ENCODE results near the gene COL2A1. TPM values are rescaled to one million over a fixed set of nuclear protein-coding genes. Genes with fewer than 3 reads are reported as not detected.

Gene COL2A1
- polyA plus RNA-seq (ENCODE audit: low read depth in 6 of 6), result not detected

- H3K27ac Mint-ChIP-seq, result peak within 1 kb of the TSS in 1 of 6 donors; percentile 15
- DNase-seq, result no peak
- H3K4me3 Mint-ChIP-seq, result peak within 1 kb of the TSS; percentile 76 to 91 (median 84)
- ATAC-seq (ENCODE audit: low read depth in 2 of 2), result peak; percentile 39 to 48
- no peaks in the 10 kb centered on the region for H3K36me3 Mint-ChIP-seq
- H3K27me3 Mint-ChIP-seq, result peaks cover 90 to 91% (median 91%) of the 10 kb centered on the region in 3 donors
- peaks cover 32 to 39% (median 34%) of the 10 kb centered on the region in 3 donors for H3K4me1 Mint-ChIP-seq
- no peaks in the 10 kb centered on the region for H3K9me3 Mint-ChIP-seq
Observed at GRCh38 chr12:48004053-48004941, at the start of gene COL2A1. TSS of gene COL2A1 (minus strand) at chr12:48004476. CDS start at chr12:48004321, 155 bp downstream.

DNA sequence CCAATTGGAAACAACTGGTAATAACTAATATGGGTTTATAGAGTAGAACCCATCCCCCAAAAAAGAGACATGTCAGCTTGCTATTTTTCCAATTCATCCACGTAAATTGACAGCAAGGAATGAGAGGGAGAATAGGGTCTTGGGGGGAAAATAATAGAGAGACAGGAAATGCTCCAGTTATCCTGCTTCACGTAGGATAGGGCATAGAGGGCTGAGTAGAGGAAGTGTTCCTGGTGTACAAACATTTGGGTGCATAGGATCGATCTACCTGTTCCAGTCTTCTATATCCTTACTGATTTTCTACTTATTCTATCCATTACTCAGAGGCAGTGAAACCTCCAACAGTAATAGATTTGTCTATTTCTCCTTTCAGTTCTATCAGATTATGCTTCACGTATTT is 49.6 kb upstream of the COL2A1 start:
- ATAC-seq (ENCODE audit: low read depth in 2 of 2), result no peak
- H3K27ac Mint-ChIP-seq, result no peak overlapping the region
- H3K27me3 Mint-ChIP-seq, result no peaks in the 10 kb centered on the region
- no peak for DNase-seq
- H3K36me3 Mint-ChIP-seq, result peaks cover 10 to 21% of the 10 kb centered on the region in 2 donors
- no peak overlapping the region for H3K4me3 Mint-ChIP-seq
- H3K4me1 Mint-ChIP-seq, result peaks cover 1 to 6% (median 5%) of the 10 kb centered on the region in 3 donors
- H3K9me3 Mint-ChIP-seq, result peaks cover 3 to 7% (median 7%) of the 10 kb centered on the region in 7 donors

DNA sequence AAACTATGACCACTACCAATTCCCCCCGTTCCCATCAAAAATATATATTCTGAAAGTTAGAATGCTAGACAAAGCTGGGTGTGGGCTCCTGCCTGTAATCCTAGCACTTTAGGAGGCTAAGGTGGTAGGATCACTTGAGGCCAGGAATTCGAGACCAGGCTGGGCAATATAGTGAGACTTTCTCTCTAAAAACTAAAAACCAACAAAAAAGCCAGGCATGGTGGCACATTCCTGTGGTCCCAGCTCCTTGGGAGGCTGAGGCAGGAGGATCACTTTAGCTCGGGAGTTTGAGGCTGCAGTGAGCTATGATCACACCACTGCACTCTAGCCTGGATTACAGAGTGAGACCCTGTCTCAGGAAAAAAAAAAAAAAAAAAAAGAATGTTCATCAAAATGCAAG is 48.8 kb upstream of the COL2A1 start:
- ATAC-seq (ENCODE audit: low read depth in 2 of 2), result no peak
- H3K27ac Mint-ChIP-seq, result peak overlapping the region in 1 of 6 donors; percentile 18

GRCh38 chr12:48051681-48052080 is 47.4 kb upstream of the COL2A1 start:
- ATAC-seq (ENCODE audit: low read depth in 2 of 2) (no peak), DNase-seq (no peak)
- no peak overlapping the region for H3K4me3 Mint-ChIP-seq
- H3K9me3 Mint-ChIP-seq, result no peaks in the 10 kb centered on the region
- peaks cover 0 to 5% (median 0%) of the 10 kb centered on the region in 3 donors for H3K4me1 Mint-ChIP-seq
- no peak overlapping the region for H3K27ac Mint-ChIP-seq
- no peaks in the 10 kb centered on the region for H3K27me3 Mint-ChIP-seq
- H3K36me3 Mint-ChIP-seq, result peaks cover 18 to 21% of the 10 kb centered on the region in 2 donors

More for the DNA sequence above, 48.8 kb upstream of the COL2A1 start:
- Mint-ChIP-seq H3K27me3 (no peaks in the 10 kb centered on the region), H3K36me3 (peaks cover 8 to 21% of the 10 kb centered on the region in 2 donors), H3K4me3 (no peak overlapping the region), H3K9me3 (no peaks in the 10 kb centered on the region), H3K4me1 (peaks cover 0 to 5% (median 3%) of the 10 kb centered on the region in 3 donors)
- no peak for DNase-seq

DNA sequence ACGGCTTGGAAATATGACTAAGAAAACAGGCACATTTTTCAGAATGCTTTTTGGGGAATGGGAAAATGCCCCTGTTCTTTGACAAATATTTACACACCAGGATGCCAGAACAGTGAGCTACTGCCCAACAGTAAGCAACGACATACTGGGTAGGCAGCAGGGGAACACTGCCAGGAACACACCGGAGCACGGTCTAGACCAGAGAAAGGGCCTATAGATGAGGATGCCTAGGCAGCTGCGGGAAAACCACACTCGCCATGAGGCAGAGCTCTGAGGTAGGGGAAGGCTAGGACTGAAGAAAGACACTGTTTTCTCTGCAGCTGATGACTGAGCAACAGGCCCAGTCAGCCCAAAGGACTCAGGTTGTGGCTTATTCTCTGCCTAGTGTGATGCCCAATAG is 45.9 kb upstream of the COL2A1 start:
- H3K27me3 Mint-ChIP-seq, result no peaks in the 10 kb centered on the region
- DNase-seq (no peak), ATAC-seq (ENCODE audit: low read depth in 2 of 2) (no peak)
- H3K4me1 Mint-ChIP-seq, result peaks cover 0 to 2% (median 0%) of the 10 kb centered on the region in 3 donors
- H3K4me3 Mint-ChIP-seq, result no peak overlapping the region
- H3K27ac Mint-ChIP-seq, result no peak overlapping the region
- H3K9me3 Mint-ChIP-seq, result no peaks in the 10 kb centered on the region
- peaks cover 27 to 31% of the 10 kb centered on the region in 2 donors for H3K36me3 Mint-ChIP-seq

- Mint-ChIP-seq H3K4me1 (no peaks in the 10 kb centered on the region), H3K36me3 (peaks cover 31 to 32% of the 10 kb centered on the region in 2 donors)
- no peak for DNase-seq
Observed at GRCh38 chr12:48045965-48046518, 41.8 kb upstream of the COL2A1 start.

GRCh38 chr12:48045061-48045846 is 41.0 kb upstream of the COL2A1 start:
- no peaks in the 10 kb centered on the region for H3K4me1 Mint-ChIP-seq
- no peak for ATAC-seq (ENCODE audit: low read depth in 2 of 2)
- H3K4me3 Mint-ChIP-seq, result no peak overlapping the region
- peaks cover 31 to 32% of the 10 kb centered on the region in 2 donors for H3K36me3 Mint-ChIP-seq
- H3K27me3 Mint-ChIP-seq, result no peaks in the 10 kb centered on the region
- no peaks in the 10 kb centered on the region for H3K9me3 Mint-ChIP-seq
- no peak for DNase-seq
- peak overlapping the region in 1 of 6 donors; percentile 21 for H3K27ac Mint-ChIP-seq

More at GRCh38 chr12:48045965-48046518, 41.8 kb upstream of the COL2A1 start:
- Mint-ChIP-seq H3K9me3 (no peaks in the 10 kb centered on the region), H3K4me3 (no peak overlapping the region), H3K27ac (peak overlapping the region in 3 of 6 donors; percentile 21 to 39 (median 24)), H3K27me3 (no peaks in the 10 kb centered on the region)
- no peak for ATAC-seq (ENCODE audit: low read depth in 2 of 2)

DNA sequence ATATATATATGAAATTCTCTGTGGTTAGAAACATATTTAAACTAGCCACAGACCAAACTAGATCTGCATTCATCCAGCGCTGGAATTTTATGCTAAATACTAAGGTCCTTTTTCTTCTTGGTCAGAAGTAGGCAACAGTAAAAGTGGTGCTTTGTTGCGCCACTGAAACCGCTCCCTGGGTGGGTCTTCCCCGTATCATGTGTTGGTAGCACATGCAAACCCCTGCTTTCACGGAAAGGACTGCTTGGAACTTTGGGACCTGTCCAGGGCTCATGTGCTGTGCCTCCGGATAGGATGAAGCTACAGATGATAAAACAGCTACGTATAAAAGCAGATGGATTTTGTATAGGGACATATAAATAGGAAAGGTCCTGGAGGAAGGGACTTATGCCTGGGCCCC is 40.1 kb upstream of the COL2A1 start:
- no peak overlapping the region for H3K27ac Mint-ChIP-seq
- no peaks in the 10 kb centered on the region for H3K27me3 Mint-ChIP-seq
- H3K36me3 Mint-ChIP-seq, result peaks cover 31 to 32% of the 10 kb centered on the region in 2 donors
- DNase-seq (no peak), ATAC-seq (ENCODE audit: low read depth in 2 of 2) (no peak)
- peaks cover 0 to 8% (median 5%) of the 10 kb centered on the region in 3 donors for H3K4me1 Mint-ChIP-seq
- no peak overlapping the region for H3K4me3 Mint-ChIP-seq
- no peaks in the 10 kb centered on the region for H3K9me3 Mint-ChIP-seq

- Mint-ChIP-seq H3K27ac (peak overlapping the region in 1 of 6 donors; percentile 59), H3K4me1 (peaks cover 0 to 10% (median 5%) of the 10 kb centered on the region in 3 donors), H3K36me3 (peaks cover 25 to 26% of the 10 kb centered on the region in 2 donors)
Observed at GRCh38 chr12:48043771-48044170, 39.5 kb upstream of the COL2A1 start.

DNA sequence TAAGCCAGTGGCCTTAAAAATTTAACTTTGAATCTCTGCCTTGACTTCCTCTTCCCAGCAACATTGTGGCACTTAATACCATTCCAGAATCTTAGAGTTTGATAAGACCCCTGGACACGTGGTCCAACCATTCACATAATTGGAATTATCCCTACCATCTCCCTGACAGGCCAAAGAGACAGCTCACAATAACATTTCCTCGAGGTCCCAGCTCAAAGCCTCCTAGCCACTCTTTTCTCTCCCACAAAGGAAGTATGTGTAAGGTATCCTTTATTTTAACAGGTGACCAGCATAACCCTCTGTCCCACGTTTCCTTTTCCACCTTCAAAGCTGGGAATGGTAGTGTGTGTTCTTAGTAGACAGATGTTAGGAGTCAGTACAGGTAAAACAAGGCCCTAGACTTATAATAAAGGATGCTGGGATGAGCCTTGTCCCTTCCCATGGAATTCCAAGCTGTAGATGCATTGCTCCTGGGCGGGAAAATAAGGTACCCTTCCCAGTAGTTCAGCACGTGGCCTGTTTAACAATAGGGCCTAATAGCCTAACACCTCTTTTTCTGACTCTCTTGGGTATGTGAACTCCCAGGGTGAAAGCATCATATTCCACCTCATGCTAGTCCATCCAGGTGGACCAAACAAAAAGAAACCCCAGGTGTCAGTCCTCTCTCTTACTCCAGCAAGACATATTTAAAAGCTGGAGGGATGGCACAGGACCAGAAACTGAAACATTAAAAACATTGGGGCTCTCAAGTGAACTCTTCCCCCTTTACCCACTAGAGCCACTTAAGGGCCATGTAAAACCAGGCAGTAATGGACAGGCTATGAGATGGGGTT is 37.5 kb upstream of the COL2A1 start:
- H3K27ac Mint-ChIP-seq, result no peak overlapping the region

More at GRCh38 chr12:48043771-48044170, 39.5 kb upstream of the COL2A1 start:
- H3K4me3 Mint-ChIP-seq, result no peak overlapping the region
- H3K27me3 Mint-ChIP-seq, result no peaks in the 10 kb centered on the region
- ATAC-seq (ENCODE audit: low read depth in 2 of 2), result no peak
- H3K9me3 Mint-ChIP-seq, result no peaks in the 10 kb centered on the region
- DNase-seq, result no peak

DNA sequence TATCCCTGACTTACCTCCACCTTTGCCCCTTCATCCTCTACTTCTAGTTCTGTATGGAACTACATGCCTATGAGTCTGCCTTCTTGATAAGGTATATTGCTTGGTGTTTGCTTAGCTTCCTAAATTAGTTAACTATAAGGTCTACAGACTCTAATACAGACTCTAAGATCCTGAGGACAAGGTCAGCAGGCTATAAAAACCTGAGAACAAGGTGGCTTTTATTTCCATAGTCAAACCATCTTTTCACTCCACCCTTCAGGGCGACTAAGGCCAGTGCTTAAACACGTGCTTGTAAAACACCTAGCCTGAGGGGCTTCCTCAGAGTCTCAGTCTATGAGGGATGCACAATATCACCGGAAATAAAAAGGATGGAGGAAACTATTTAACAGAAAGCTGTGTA is 36.1 kb upstream of the COL2A1 start:
- peaks cover 0 to 11% of the 10 kb centered on the region in 2 donors for H3K36me3 Mint-ChIP-seq
- ATAC-seq (ENCODE audit: low read depth in 2 of 2) (no peak), DNase-seq (no peak)
- peaks cover 15 to 24% (median 18%) of the 10 kb centered on the region in 3 donors for H3K4me1 Mint-ChIP-seq
- H3K9me3 Mint-ChIP-seq, result no peaks in the 10 kb centered on the region
- H3K27me3 Mint-ChIP-seq, result no peaks in the 10 kb centered on the region
- no peak overlapping the region for H3K4me3 Mint-ChIP-seq
- peak overlapping the region in 1 of 6 donors; percentile 7 for H3K27ac Mint-ChIP-seq

More for the DNA sequence above, 37.5 kb upstream of the COL2A1 start:
- ATAC-seq (ENCODE audit: low read depth in 2 of 2) (no peak), DNase-seq (no peak)
- Mint-ChIP-seq H3K4me1 (peaks cover 15 to 24% (median 18%) of the 10 kb centered on the region in 3 donors), H3K4me3 (no peak overlapping the region), H3K36me3 (peaks cover 14 to 19% of the 10 kb centered on the region in 2 donors), H3K9me3 (no peaks in the 10 kb centered on the region), H3K27me3 (no peaks in the 10 kb centered on the region)

- Mint-ChIP-seq H3K4me3 (no peak overlapping the region), H3K4me1 (peaks cover 15 to 24% (median 18%) of the 10 kb centered on the region in 3 donors), H3K36me3 (peaks cover 0 to 8% of the 10 kb centered on the region in 2 donors), H3K27me3 (no peaks in the 10 kb centered on the region), H3K27ac (peak overlapping the region in 2 of 6 donors; percentile 34 to 37), H3K9me3 (no peaks in the 10 kb centered on the region)
- ATAC-seq (ENCODE audit: low read depth in 2 of 2), result no peak
- no peak for DNase-seq
Observed at GRCh38 chr12:48039151-48039550, 34.9 kb upstream of the COL2A1 start.
